ENCODE measurements around the gene PITPNC1.
"Not testable (repeated sequence)": the region's sequence is repeated elsewhere in the genome, so short reads cannot be mapped to it uniquely, and the experiment has no call there.

PITPNC1 gene

GRCh38 chr17:67558740-67559380 is 181.8 kb downstream of the PITPNC1 start:
- no peak for DNase-seq

DNA sequence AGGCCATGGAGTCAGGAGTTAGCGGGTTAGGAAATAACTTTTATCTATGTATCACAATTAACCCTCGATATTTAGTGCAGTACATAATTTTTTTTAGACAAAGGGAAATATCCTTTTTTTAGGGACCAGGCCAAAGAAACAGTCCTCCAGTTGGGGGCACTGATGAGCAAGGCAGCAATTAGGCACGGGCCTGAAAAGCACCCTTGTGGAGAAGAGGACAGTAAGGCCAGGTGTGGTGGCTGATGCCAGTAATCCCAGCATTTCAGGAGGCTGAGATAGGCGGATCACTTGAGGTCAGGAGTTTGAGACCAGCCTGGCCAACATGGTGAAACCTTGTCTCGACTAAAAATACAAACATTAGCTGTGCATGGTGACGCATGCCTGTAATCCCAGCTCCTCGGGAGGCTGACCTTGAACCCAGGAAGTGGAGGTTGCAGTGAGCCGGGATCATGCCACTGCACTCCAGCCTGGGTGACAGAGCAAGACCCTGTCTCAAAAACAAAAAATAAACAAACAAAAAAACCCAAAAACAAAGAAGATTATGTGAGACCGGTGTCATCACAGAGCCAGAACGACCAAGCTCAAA is 182.4 kb downstream of the PITPNC1 start:
- DNase-seq: no peak

DNA sequence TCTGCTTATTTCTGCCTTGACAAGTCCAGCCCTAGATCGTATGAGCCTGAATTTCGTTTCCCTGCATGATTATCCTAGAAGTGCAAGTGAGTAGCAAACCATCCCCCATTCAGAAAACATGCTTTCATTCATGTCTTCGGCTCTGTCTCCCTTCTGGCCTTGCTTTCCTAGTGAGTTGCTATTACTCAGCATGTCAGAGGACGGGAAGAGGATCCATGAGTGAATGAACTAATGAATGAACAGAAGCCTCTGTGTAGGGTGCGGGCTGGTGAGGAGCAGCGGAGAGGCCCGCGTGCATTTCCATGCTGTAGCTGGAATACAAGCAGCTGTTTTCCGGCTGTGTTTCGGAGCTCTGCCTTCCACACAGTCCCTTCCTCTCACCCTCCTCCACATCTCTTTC is 184.9 kb downstream of the PITPNC1 start:
- no peak for DNase-seq

DNA sequence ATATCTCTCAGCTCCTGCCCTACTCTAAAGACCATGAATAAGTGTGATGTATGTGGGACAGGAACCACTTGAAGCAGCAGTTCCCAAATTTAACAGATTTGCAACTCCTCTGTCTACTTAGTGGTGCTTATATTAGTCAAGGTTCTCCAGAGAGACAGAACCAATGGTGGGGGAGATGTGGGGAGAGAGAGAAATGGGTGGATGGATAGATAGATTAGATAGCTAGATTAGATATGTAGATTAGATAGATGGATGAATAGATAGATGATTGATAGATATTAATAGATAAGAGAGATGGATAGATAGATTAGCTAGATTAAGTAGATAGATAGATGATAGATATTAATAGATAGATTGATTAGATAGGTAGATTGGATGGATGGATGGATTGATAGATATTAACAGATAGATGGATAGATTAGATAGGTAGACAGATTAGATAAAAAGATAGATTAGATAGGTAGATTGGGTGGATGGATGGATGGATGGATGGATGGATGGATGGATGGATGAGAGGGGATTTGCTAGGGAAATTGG is 186.7 kb downstream of the PITPNC1 start:
- DNase-seq: no peak

- DNase-seq: no peak
Measured at GRCh38 chr17:67565068-67565467, 188.0 kb downstream of the PITPNC1 start.

GRCh38 chr17:67566656-67567055 is 189.6 kb downstream of the PITPNC1 start:
- no peak for DNase-seq

DNA sequence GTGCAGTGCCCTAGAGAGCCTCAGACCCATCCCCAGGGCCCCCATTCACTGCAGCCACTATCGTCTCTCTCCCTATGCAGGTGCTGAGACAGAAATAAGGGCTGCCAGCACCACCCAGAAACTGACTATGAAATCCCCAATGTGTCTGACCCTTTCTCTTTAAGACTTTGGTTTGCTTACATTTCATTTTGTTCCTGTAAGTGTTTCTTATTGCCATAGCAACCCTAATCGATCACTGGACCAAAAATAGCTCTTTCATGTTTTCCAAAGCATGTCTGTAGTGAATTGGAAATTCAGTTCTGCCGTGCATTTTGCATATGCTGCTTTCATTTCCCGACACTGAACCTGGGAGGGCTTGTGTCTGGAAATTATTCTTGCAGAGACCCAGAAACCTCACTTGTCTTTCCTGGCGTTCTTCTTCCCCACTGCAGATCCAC is 192.0 kb downstream of the PITPNC1 start:
- DNase-seq: no peak

DNA sequence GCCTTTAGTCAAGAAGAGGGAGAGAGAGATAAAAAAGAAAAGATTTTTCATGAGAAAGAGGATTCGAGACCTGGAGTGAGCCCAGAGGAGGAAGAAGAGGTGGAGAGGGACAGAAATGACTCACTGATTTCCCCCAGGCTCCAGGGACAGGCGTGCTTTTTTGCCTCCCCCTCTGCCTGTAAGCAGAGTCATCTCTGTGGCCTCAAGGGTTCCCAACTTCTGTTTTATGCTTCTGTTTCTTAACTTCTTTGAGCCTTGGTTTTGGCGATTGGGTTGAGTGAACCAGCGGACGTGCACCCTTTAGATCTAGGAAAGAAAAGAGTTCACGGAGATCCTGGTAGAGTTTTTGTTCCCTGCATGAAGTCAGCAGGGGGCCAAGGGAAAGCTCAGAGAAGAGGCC is 192.8 kb downstream of the PITPNC1 start:
- no peak for DNase-seq

GRCh38 chr17:67570797-67571196 is 193.7 kb downstream of the PITPNC1 start:
- DNase-seq: no peak

- DNase-seq: no peak
Measured at GRCh38 chr17:67571478-67571877, 194.4 kb downstream of the PITPNC1 start.

- DNase-seq: no peak
Measured at GRCh38 chr17:67573987-67574657, 197.0 kb downstream of the PITPNC1 start.

- no peak for DNase-seq
Measured at GRCh38 chr17:67574658-67575293, 197.7 kb downstream of the PITPNC1 start.

DNA sequence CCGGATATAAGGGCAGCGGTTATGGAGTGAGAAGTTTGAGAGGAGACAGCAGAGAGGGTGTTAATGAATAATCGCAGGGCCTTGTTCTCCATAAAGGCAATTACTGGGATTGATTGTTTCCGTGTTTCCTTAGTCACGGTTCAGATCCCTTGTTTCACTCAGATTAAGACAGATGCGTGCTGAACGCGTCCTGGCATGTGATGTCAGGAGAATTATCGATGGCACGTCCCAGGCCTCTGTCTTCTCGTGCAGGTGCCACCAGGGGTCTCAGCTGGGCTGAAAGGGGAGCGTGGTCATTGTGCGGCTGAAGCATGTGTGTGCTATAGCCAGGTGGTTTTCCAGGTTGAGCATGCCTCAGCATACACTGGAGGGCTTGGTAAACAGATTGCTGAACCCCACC is 198.2 kb downstream of the PITPNC1 start:
- no peak for DNase-seq

- no peak for DNase-seq
Measured at GRCh38 chr17:67576471-67577115, 199.5 kb downstream of the PITPNC1 start.

- no peak for DNase-seq
Measured at GRCh38 chr17:67577429-67578141, 200.5 kb downstream of the PITPNC1 start.

- no peak for DNase-seq
Measured at GRCh38 chr17:67578142-67578457, 201.0 kb downstream of the PITPNC1 start.

DNA sequence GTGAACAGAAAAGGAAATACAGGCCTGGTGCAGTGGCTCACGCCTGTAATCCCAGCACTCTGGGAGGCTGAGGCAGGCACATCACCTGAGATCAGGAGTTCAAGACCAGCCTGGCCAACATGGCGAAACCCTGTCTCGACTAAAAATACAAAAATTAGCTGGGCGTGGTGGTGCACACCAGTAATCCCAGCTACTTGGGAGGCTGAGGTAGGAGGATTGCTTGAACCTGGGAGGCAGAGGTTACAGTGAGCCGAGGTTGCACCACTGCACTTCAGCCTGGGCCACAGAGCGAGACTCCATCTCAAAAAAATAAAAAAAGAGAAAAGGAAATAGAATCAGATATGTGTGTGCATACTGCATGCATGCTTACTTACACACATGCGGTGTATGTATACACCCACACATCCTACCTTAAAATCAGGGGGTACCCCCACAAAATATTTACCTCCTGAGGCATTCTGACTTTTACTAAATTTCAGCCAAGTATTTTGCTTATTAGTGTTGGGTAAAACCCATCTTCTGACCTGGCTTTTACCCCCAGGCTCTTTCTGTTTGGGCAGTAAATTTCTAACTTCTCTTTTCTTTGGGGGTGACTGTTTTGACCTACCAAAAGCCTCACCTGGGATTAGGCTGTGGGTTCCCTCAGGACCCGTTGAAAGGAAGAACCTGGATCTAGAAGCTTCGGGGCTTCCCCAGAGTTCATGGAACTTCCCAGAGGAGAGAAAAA is 201.8 kb downstream of the PITPNC1 start:
- not testable (repeated sequence) for DNase-seq

DNA sequence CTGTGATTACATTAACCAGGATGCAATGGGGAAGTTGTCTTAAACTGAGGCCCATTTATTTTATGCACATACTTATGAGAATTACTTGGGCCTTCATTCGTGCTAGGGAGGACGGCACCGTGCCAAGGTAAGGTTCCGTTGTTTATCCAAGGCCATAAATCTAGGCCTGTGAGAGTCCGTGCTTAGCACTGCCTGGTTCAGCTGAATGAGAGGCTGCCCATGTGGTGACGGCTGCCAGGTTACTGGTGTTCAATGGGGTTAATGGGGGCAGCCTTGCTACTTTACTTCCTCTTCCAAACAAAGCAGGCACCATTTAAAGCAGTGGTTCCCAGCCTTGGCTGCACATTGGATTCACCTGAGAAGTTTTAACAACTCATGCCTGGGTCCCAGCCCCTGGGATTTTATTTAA is 205.6 kb downstream of the PITPNC1 start:
- no peak for DNase-seq

DNA sequence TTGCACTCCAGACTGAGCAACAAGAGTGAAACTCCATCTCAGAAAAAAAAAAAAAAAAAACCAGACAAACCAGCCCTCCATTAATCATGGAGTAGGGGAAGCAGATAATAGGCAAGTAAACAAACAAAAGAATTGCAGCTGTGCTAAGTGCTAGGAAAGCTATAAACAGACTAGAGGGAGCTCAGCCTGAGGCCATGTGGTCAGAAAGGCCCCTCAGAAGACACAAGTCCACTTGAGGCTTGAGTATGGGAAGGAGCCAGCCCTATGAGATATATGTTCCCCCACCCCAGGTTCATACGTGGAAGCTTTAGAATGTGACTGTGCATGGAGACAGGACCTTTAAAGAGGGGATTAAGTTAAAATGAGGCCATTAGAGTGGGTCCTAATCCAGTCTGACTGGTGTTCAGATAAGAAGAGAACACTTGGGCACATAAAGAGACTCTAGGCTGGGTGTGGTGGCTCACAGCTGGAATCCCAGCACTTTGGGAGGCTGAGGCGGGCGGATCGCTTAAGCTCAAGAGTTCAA is 208.1 kb downstream of the PITPNC1 start:
- DNase-seq: no peak

- no peak for DNase-seq
Measured at GRCh38 chr17:67588326-67588725, 211.2 kb downstream of the PITPNC1 start.

DNA sequence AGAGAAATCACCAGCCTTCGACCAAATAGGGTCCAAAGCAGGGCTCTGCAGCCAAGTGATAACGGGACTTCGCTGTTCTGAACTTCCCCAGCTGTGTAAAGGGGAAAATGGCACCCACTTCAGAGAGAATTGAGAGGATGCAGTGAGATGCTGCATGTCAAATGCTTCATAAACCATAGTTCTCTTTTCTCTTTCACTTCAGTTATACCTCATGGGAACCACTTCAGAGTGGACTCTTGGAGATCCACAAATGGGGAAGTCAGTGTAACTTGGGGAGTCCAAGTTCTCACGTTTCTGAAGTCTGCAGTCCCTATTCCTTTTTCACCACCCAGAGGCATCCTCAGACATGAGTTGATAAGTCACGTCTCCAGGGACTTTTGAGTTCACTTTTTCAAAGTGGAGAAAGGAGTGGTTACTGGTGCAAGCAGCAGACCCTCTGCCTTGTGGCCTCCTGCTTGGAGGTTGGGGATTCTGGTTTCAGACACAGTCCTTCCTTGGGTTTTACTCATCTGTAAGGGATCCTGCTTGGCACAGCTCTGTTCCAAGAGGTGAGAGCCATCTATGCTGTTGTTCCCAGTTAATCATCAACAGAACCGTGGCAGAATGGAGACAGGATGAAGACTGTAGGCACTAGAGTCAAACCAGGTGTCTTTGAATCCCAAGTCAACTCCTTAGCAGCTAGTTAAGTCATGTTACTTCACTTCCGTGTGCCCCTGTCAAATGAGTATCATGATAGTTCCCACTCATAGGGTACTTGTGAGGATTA is 217.2 kb downstream of the PITPNC1 start:
- no peak for DNase-seq

Measured in stimulated activated CD4-positive, alpha-beta T cell treated with anti-CD3 and anti-CD28 coated beads, Interleukin-15, amount 100 ng/mL, for 24 hours (primary cell).